Ishikawa (cell line): ENCODE results near the gene KCNK6.

Experiments
- CEBPB ChIP-seq: IDR thresholded peaks from 2 replicates; pipeline ENCODE4 v1.6.1; 2012
- FOXM1 ChIP-seq: IDR thresholded peaks from 2 replicates; pipeline ENCODE4 v1.6.1; 2012; ENCODE audit warnings: low read depth, borderline replicate concordance
- TAF1 ChIP-seq: IDR thresholded peaks from 2 replicates; pipeline ENCODE4 v1.6.1; 2012; ENCODE audit warnings: low read depth, mild to moderate bottlenecking

DNA sequence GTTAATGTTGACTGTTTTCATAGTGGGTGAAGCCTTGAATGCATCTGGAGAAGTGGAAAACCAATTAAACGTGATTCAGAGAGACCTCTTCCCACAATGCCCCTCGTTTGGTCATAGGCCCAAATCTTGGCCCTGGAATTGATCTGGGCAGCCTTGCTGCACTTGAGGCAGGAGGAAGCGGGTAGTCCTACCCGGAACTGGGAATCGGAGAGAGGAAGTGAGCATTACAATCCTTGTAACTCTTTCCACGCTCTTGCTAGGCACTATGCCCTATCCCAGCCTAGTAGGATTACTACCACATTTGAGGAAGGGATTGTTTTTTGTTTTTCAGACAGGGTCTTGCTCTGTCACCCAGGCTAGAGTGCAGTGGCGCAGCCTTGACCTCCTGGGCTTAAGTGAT, 3.6 kb downstream of the KCNK6 start:
- TF ChIP-seq TAF1 (no peak), CEBPB (no peak), FOXM1 (no peak)
